Stimulated activated CD8-positive, alpha-beta memory T cell treated with anti-CD3 and anti-CD28 coated beads, Interleukin-15, amount 100 ng/mL, for 24 hours (primary cell): Measurements from ENCODE around the gene ECE1.
"Not testable (repeated sequence)": the region's sequence is repeated elsewhere in the genome, so short reads cannot be mapped to it uniquely, and the experiment has no call there.

Experiments used
- DNase-seq: peaks from one replicate; pipeline ENCODE4 v3.0.0-alpha.2; 2020; ENCODE audit warnings: low read depth

Gene ECE1

DNA sequence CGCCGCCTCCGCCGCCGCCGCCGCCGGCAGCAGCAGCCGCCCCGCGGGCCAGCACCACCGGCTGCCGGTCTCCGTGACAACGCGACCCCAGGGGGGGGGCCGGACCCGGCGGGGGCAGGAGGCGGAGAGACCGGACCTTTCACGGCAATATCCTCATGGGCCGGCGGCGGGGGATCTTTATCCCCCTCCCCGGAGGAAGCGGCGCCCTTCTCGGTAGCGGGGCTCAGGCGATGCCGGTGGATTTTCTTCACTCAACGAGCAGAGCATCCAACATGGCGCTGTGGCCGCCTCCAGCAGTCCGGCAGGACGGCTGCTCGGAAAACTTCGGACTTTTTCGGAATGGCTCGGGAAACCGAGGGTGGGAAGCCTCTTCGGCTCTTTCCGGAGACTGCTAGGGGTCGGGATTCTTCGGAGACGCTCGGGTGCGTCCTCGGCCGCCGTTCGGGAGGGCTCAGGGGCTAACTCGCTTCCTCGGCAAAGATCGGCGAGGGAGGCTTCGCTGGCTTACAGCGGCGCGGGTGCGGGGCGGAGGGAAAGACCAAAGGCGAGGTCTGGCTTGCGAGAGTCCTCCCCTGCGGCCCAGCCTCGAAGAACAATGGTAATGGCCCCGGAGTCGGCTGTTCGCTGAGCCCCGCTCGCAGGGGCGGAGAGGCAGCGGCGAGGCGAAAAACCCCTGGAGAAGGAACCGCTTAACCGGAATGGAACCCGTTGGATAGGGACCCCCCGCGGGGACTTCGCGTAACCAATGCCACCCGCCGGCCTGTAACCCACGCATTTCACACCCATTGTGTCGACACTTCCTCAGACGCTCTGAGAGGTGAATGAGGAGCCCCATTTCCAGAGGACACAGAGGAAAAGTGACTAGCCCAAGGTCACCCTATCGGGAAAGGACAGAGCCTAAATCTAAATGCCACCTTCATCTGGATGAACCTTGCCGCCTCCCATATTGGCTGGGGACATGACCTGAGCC, 113.4 kb downstream of the ECE1 start, which contains the start of gene EIF4G3:
EIF4G3 (minus strand) TSS at position 312 of the 970 bp plus-strand sequence. CDS start 174,155 bp downstream, outside the sequence.
- DNase-seq: peak; percentile 97

DNA sequence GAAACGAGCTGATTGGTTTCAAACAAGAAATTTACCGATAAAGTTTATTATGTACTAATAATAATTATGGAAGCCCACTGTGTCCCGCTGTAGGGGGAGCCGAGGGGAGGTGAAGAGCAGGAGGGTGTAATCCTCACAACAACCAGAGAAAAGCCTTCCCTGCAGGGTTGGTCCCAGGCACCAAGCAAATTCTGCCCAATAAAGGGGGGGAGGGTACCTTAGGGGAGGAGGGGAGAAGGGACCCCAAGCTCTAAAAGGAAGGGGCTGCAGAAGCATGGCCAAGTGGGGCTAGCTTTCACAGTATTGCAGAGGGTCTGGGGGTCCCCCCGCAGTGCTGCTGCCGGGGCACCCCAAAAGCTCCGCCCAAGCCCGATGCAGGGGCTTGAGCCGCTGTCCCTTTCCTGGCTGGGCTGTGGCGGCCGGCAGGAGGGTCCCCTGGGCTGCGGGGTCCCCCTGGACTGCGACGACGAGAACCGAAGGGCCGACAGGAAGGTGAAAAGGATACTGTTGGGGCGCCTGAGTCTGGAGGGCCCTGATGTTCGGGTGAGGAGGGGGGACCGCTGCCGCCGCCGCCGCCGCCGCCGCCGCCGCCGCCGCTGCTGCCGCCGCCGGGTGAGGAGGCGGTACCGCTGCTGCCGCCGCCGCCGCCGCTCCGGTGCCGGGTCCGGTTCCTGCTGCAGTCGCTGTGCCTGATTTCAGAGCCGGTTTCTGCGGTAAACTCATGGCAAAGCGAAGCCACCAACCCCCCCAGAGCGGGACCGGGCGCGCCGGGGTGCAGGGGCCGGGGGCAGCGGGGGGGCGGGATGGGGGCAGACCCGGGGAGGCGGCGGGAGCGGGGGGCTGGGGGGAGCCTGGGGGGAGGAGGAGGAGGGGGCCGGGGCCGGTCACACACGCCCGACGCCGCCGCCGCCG, 114.3 kb downstream of the ECE1 start:
- DNase-seq: no peak

DNA sequence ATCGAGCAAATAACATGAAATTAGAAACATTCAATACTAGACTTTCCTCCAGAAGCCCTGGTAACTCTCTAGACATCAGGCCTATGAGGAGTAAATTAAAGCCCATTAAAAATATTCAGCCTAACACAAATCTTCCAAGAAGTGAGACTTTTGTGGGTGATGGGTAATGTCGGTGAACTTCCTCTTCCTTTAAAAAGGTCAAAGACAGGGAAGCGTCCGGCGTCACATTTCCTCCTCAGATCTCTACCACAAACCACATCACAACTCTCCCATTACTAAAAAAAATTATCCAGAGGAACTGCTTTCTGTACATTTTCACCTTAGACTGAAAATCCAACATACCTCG, 115.0 kb downstream of the ECE1 start:
- no peak for DNase-seq

DNA sequence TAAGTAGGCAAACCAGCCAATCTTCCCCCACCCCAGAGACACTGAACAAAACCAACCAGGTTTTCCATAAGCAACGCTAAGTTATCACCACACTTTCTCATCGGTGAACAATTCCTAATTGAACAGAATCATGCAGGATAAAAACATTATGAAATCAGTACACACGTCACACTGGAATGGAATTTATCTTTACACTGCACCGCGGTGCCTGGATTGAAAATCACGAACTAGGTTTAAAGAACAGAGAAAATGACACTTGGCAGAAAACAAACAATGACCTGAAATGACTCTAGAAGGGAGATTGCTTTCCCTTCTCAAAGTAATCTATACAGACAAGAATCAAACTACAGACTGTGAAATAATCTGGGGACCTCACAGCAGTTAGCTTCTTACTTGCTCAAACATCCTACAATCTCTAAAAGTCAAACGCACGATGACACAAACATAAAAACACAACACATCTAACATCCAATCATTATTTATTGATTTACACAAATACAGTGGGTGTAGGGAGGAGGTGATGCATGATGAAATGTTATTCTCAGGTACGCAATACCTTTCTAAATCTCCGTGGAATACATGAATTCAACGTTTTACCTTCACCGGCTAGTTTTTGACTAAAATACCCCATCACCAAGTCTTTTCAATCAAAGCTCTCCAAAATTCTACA, 115.5 kb downstream of the ECE1 start:
- no peak for DNase-seq

DNA sequence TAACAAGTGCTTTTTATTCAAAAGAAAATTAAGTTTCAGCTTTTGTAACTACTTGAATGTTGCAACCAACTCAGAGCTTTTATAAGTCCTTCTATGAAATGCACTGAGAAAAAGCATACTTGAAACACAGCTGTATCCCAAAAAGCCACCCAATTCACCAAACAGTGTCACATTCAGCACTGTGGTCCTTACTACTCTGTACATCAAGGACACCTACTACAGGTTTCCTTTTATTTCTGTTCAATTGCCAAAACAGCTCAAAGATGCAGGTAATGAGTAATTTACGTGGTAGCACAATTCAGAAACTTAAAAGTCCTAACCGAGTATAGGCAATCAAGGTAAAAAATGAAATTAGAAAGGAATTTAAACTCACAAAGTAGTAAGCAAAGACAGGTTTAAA, 116.0 kb downstream of the ECE1 start:
- no peak for DNase-seq

DNA sequence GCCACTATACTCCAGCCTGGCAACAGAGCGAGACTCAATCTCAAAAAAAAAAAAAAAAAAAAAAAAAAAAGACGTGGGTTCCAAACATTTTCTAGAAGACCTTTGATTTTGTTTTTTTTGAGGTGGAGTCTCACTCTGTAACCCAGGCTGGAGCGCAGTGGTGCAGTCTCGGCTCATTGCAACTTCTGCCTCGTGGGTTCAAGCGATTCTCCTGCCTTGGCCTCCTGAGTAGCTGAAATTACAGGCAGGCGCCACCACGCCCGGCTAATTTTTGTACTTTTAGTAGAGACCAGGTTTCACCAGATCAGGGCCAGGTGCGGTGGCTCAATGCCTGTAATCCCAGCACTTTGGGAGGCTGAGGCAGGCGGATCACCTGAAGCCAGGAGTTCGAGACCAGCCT, 117.2 kb downstream of the ECE1 start:
- DNase-seq: not testable (repeated sequence)

DNA sequence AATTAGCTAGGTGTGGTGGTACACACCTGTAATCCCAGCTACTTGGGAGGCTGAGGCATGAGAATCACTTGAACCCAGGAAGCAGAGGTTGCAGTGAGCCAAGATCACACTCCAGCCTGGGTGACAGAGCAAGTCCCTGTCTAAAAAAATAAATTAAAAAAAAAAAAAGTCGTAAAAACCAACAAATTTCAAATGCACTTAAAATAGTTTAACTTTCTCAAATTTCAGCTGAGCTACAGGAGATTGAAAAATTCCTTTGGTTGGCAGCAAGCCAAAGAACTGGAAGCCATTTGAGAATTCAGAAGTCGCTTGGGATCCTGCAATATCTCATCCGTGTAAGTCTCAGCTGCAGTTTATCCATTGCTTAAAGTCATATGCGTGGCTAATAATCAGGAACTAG, 119.4 kb downstream of the ECE1 start:
- not testable (repeated sequence) for DNase-seq

DNA sequence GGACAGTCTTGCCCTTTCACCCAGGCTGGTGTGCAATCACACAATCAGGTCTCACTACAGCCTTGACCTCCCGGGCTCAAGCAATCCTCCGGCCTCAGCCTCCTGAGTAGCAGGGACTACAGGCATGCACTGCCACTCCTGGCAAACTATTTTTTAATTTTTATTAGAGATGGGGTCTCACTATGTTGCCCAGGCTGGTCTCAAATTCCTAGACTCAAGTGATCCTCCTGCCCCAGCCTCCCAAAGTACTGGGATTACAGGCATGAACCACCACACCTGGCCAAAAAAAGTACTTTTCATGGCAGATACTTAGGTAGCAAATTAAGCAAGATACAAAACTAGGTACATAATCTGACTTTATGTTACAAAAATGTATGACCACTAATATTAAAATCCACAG, 121.8 kb downstream of the ECE1 start:
- no peak for DNase-seq
